HG02642 (cell line): ENCODE results near the gene TCF7L2.

ENCODE experiments used
- ATAC-seq: cut with Tn5 transposase; IDR thresholded peaks from one replicate; pipeline ENCODE4 v1.9.1; 2021; ENCODE audit warnings: mild to moderate bottlenecking; ENCODE audit not compliant: unreplicated experiment, poor library complexity

The TCF7L2 gene

GRCh38 chr10:113207924-113208323 is 257.9 kb downstream of the TCF7L2 start:
- no peak for ATAC-seq

GRCh38 chr10:113213035-113213434 is 263.0 kb downstream of the TCF7L2 start:
- no peak for ATAC-seq

GRCh38 chr10:113214331-113214730 is 264.3 kb downstream of the TCF7L2 start:
- ATAC-seq = no peak

- no peak for ATAC-seq
Observed at GRCh38 chr10:113216102-113216501, 266.1 kb downstream of the TCF7L2 start.
